Testis (tissue), 2 donors: ENCODE data around the gene PSMC3.

ENCODE experiments used
- POLR2A ChIP-seq: fragments of 450-650 bp; IDR thresholded peaks from one replicate; pipeline ENCODE4 v1.6.1; 2017; ENCODE audit warnings: antibody characterized with exemption, mild to moderate bottlenecking, moderate library complexity
- TF ChIP-seq, protein P1 (sequence below), 3 experiments: fragments of 450-650 bp in 2 of 3; fragments of 200-600 bp in 1 of 3; sonication (generic) in 1 of 3; IDR thresholded peaks; one replicate each; pipeline ENCODE4 v1.5.1; 2016 to 2019; ENCODE audit warnings: antibody characterized with exemption in 3 of 3, mild to moderate bottlenecking in 2 of 3, moderate library complexity in 1 of 3

DNA sequence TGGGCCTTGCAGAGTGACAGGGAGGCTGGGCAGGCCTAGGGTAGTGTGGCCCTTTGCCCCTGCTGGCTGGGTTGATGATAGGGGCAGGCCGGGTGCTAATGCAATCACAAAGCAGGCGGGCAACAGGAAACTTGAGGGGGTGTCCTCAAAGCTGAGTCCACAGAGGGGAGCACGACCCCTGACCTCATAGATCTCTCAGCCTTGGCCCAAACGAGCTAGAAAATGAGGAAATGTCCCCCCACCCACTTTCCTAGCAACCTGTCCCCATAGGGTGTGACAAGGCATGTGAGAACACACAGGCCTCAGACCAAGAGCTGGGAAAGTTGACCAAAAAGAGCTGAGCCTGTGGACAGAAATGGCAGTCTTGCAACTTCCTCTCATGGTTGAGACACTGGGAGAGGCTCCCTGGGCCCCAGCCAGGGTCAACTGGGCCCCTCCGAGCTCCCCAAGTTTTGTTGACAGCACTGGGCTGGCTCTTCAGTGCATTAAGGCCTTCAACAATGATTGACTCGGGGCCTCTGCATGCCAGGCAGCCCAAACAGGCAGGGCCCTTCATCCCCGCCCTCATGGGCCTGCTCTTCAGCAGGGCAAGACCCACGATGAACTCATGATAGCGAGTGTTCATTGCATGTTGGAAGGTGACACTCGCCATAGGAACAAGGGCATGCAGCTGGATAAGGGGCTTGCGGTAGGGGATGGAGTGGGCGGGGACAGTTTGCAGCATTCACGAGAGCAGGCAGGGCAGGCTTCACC is 38.1 kb downstream of the PSMC3 start:
- TF ChIP-seq, protein P1, sequence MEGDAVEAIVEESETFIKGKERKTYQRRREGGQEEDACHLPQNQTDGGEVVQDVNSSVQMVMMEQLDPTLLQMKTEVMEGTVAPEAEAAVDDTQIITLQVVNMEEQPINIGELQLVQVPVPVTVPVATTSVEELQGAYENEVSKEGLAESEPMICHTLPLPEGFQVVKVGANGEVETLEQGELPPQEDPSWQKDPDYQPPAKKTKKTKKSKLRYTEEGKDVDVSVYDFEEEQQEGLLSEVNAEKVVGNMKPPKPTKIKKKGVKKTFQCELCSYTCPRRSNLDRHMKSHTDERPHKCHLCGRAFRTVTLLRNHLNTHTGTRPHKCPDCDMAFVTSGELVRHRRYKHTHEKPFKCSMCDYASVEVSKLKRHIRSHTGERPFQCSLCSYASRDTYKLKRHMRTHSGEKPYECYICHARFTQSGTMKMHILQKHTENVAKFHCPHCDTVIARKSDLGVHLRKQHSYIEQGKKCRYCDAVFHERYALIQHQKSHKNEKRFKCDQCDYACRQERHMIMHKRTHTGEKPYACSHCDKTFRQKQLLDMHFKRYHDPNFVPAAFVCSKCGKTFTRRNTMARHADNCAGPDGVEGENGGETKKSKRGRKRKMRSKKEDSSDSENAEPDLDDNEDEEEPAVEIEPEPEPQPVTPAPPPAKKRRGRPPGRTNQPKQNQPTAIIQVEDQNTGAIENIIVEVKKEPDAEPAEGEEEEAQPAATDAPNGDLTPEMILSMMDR (IDR thresholded peaks at IDR 0.05): no peak
- TF ChIP-seq POLR2A: no peak
